HFF-Myc (cell line): ENCODE data around the gene GRM3.
"Not testable (repeated sequence)": the region's sequence is repeated elsewhere in the genome, so short reads cannot be mapped to it uniquely, and the experiment has no call there.

Source experiments
- DNase-seq: peaks from one replicate; pipeline ENCODE4 v3.0.0-alpha.2; 2011; ENCODE audit warnings: low read depth; ENCODE audit errors: extremely low read depth
- H3K4me3 ChIP-seq: replicated peaks from 2 replicates; pipeline ENCODE4 v1.5.1; 2011; ENCODE audit warnings: low read depth, mild to moderate bottlenecking, control low read depth, low read length
- TF ChIP-seq, protein P1 (sequence below): IDR thresholded peaks from 2 replicates; pipeline ENCODE4 v1.5.1; 2012; ENCODE audit warnings: mild to moderate bottlenecking, low read depth, low read length, control low read depth; ENCODE audit errors: missing control alignments

Gene GRM3

DNA sequence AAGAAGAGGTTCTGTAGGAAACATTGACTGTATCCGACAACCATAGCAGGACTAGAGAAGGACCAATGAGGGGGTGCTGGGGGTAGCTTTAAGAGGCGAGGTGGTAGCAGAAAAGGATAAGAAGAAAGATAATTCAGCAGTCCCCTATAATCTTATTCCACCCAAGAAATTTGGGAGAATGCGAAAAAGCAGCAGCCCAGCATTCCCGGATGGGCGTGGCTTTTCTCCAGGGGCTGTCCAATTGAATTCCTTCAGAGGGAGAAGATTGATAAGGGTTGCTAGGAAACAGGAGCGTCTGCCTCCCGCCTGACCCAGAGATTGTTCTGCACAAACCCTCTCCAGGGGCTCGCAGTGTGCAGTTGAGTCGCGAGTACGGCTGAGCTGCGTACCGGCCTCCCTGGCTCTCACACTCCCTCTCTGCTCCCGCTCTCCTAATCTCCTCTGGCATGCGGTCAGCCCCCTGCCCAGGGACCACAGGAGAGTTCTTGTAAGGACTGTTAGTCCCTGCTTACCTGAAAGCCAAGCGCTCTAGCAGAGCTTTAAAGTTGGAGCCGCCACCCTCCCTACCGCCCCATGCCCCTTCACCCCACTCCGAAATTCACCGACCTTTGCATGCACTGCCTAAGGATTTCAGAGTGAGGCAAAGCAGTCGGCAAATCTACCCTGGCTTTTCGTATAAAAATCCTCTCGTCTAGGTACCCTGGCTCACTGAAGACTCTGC is at the start of gene GRM3:
TSS of gene GRM3 (plus strand) at position 349 of the 721 bp plus-strand sequence. CDS start 121,237 bp downstream, outside the sequence.
- H3K4me3 ChIP-seq: no peak within 1 kb of the TSS
- no peak for DNase-seq
- TF ChIP-seq, protein P1, sequence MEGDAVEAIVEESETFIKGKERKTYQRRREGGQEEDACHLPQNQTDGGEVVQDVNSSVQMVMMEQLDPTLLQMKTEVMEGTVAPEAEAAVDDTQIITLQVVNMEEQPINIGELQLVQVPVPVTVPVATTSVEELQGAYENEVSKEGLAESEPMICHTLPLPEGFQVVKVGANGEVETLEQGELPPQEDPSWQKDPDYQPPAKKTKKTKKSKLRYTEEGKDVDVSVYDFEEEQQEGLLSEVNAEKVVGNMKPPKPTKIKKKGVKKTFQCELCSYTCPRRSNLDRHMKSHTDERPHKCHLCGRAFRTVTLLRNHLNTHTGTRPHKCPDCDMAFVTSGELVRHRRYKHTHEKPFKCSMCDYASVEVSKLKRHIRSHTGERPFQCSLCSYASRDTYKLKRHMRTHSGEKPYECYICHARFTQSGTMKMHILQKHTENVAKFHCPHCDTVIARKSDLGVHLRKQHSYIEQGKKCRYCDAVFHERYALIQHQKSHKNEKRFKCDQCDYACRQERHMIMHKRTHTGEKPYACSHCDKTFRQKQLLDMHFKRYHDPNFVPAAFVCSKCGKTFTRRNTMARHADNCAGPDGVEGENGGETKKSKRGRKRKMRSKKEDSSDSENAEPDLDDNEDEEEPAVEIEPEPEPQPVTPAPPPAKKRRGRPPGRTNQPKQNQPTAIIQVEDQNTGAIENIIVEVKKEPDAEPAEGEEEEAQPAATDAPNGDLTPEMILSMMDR: no peak

DNA sequence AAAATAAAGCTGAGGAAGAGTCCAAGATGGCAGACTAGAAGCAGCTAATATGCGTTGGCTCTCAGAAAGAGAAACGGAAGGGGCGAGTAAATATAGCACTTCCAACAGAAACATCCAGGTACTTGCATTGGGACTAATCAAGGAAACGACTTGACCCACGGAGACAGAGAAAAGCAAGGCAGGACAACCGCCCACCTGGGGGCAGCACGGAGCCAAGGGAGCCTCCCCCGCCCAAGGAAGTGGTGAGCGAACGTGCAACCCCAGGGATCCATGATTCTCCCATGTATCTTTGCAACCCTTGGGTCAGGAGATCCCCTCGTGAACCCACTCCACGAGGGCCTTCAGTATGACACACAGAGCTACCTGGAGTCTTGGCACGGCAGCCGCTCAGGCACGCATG is 45.4 kb upstream of the GRM3 start:
- TF ChIP-seq, protein P1: no peak
- no peak for DNase-seq
- H3K4me3 ChIP-seq: no peak overlapping the region

DNA sequence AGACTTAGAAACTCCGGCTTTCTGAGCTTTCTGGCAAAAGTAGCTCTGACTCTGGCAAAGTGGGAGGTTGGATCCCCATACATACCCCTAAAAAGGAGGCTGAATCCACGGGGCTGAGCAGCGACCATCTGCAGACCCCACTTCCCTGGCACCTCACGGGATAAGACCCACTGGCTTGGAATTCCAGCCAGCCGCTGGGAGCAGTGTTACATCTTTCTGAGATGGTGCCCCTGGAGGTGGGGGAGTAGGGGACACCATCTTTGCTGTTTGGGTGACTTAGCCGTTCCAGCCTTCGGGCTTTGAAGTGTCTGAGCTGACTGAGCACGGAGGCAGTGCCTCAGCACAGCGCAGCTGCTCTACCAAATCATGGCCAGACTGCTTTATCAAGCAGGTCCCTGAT is 45.0 kb upstream of the GRM3 start:
- no peak overlapping the region for H3K4me3 ChIP-seq
- no peak for DNase-seq
- TF ChIP-seq, protein P1: no peak

DNA sequence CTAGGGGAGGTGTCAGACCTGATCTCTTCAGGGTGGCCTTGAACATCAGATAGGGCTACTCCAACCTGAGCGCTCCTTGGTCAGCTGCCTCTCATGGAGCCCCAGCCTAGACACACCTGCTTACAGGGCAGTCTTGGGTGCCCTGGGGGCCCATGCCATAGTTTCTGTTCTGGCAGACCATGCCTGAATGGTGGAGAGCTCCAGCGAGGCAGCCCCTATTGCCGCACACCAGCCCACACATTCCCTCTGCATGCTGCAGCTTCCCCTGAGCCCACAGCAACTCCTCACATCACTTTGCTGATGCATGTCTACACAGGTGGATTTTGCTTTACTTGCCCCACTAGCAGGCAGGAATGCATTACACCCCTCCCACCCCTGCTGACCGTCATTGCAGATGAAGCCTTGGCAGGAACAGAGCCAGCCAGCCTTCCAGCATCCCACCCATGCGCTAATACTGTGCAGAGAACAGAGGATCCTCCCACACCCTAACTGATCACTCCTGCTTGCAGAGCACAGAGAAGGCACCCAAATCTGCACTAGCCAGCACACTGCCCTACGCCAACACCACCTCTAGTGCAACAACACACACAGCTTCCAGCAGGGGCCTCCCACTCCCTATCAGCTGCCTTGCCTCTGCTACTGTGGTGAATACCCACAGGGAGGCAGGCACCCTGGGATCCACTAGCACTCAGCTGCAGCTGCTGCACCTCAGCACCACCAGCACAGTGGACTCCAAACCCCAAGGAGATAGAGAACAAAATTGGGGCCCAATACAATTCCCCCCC is 43.0 kb upstream of the GRM3 start:
- DNase-seq: no peak
- no peak overlapping the region for H3K4me3 ChIP-seq
- TF ChIP-seq, protein P1: no peak

- not testable (repeated sequence) for H3K4me3 ChIP-seq, DNase-seq
Observed at GRCh38 chr7:86615711-86616110, 28.0 kb upstream of the GRM3 start.

DNA sequence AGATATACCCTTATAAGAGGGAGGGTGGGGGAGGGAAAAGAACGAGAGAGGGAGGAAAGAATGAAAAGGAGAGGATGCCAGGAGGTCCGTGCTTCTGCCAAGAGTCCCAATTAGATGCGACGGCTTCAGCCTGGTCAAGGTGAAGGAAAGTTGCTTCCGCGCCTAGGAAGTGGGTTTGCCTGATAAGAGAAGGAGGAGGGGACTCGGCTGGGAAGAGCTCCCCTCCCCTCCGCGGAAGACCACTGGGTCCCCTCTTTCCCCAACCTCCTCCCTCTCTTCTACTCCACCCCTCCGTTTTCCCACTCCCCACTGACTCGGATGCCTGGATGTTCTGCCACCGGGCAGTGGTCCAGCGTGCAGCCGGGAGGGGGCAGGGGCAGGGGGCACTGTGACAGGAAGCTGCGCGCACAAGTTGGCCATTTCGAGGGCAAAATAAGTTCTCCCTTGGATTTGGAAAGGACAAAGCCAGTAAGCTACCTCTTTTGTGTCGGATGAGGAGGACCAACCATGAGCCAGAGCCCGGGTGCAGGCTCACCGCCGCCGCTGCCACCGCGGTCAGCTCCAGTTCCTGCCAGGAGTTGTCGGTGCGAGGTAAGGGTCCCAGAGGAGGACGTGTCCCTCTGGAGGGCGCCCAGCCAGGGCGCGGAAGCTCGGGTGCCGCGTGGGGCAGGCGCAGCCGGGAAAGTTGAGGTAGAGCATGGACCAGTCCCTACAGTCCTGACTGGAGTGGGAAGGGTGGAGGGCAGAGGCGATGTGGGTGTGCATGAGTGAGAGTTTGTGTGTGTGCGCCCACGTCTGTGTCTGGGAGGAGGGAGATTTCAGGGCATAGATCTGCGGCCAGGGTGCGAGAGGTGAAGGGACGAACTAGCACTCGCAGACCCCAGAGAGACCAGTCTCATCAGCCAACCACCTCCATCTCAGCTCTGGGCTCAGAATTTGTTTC is 844 bp downstream of the GRM3 start:
- TF ChIP-seq, protein P1: no peak
- DNase-seq: no peak
- H3K4me3 ChIP-seq: no peak overlapping the region

DNA sequence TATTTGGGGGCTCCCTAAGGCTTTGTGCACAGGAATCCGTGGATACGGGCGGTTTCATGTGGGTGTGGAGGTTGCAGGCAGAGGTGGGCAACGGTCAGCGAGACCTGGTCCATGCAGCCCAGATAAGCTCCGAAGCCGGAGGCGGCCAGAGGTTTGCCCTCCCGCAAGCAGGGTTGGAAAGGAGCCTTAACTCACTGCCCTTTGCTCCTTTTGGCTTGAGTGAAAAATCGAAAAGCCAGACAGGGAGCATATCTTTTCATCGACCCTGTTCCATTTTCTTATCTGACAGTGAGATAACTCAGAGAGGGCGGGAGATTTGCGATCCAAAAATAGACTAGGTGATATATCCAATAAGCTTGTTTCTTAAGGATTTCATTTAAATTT is 1.5 kb downstream of the GRM3 start:
- DNase-seq: no peak
- TF ChIP-seq, protein P1: no peak
- H3K4me3 ChIP-seq: no peak overlapping the region
